ENCODE data around the gene PPP1R15A.
"Not testable (repeated sequence)": the region's sequence is repeated elsewhere in the genome, so short reads cannot be mapped to it uniquely, and the experiment has no call there.

PPP1R15A gene

DNA sequence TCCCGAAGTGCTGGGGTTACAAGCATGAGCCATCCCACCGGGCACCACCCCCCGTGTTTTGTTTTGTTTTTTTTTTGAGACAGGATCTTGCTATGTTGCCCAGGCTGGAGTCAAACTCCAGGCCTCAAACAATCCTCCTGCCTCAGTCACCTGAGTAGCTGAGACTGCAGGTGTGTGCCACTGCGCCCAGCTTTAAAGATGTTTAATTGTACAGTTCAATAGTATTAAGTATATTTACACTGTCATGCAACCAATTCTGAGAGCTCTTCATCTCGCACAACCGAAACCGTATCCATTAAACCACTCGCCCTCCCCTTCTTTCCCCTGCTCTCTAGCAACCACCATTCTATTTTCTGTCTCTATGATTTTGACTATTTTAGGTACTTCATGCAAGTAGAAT is 43.5 kb downstream of the PPP1R15A start:
- DNase-seq = no peak

DNA sequence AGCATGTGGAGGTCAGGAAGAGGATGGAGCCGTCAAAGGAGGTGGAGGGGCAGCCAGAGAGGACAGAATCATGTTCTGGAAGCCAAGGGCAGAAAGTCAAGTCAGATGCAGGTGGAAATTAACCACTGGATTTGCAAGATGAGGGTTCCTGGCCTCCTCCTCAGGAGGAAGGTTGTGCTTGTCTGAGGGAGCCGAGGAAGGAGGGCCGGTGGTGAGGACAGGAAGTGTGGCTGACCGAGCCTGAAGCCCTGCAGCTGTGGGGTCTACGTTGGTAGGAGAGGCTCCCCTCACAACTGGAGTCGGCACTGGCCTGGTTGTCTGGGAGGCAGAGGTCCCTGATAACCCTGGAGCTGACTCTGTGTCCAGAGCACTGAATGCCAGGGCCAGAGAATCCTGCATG is 45.9 kb downstream of the PPP1R15A start:
- no peak for DNase-seq

DNA sequence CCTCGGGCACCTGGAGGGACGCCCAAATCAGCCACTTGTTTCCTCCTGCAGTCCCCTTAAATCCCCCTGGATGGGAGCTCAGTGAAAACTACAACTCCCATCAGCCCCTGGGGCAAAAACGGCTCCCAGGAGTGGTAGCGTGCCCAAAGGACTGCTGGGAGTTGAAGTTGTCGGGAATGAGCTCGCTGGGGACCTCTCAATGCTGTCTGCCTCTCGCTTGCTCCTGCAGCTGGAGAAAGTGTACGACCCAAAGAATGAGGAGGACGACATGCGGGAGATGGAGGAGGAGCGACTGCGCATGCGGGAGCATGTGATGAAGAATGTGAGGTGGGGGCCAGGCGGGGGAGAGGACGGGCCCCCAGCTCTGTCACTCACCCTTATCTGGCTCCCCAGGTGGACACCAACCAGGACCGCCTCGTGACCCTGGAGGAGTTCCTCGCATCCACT is 46.6 kb downstream of the PPP1R15A start:
- DNase-seq = no peak

DNA sequence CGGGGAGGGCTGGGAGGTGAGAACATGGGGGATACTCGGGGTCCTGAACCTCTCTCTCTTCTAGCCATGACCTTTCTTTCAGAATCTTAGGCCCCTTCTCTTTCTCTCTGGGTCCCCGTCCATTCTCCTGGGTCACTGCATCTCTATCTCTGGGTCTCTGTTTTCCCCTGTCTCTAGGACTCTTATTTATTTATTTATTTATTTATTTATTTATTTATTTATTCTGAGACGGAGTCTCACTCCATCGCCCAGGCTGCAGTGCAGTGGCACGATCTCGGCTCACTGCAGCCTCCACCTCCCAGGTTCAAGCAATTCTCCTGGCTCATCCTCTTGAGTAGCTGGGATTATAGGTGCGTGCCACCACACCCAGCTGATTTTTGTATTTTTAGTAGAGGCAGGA is 47.0 kb downstream of the PPP1R15A start:
- not testable (repeated sequence) for DNase-seq

DNA sequence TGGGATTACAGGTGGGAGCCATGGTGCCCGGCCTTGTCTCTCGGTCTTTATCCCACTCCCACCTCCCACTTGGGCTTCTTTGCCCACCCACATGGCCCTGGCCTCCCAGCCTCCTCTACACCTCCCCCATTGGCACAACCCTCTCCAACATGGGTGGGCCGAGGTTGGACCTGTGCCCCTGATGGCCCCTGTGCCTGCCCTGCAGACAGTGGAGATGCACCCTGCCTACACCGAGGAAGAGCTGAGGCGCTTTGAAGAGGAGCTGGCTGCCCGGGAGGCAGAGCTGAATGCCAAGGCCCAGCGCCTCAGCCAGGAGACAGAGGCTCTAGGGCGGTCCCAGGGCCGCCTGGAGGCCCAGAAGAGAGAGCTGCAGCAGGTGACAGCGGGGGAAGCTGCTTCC is 48.7 kb downstream of the PPP1R15A start:
- no peak for DNase-seq

DNA sequence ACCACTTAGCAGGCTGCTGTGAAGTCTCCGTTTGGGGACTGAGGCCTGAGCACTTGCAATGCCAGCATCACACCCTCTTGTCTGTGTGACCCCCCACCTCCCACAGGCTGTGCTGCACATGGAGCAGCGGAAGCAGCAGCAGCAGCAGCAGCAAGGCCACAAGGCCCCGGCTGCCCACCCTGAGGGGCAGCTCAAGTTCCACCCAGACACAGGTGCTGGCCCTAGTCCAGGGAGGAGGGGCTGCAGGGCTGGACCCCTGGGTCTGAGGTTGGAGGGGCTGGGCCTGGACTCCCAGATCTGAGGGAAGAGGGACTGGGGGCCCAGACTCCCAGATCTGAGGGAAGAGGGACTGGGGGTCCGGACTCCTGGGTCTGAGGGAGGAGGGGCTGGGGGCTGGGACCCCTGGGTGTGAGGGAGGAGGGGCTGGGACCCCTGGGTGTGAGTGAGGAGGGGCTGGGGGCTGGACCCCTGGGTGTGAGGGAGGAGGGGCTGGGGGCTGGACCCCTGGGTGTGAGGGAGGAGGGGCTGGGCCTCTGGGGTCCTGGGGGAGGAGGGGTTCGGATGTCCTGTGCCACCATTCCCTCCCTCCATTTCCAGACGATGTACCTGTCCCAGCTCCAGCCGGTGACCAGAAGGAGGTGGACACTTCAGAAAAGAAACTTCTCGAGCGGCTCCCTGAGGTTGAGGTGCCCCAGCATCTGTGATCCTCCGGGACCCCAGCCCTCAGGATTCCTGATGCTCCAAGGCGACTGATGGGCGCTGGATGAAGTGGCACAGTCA is 49.7 kb downstream of the PPP1R15A start:
- DNase-seq = no peak

DNA sequence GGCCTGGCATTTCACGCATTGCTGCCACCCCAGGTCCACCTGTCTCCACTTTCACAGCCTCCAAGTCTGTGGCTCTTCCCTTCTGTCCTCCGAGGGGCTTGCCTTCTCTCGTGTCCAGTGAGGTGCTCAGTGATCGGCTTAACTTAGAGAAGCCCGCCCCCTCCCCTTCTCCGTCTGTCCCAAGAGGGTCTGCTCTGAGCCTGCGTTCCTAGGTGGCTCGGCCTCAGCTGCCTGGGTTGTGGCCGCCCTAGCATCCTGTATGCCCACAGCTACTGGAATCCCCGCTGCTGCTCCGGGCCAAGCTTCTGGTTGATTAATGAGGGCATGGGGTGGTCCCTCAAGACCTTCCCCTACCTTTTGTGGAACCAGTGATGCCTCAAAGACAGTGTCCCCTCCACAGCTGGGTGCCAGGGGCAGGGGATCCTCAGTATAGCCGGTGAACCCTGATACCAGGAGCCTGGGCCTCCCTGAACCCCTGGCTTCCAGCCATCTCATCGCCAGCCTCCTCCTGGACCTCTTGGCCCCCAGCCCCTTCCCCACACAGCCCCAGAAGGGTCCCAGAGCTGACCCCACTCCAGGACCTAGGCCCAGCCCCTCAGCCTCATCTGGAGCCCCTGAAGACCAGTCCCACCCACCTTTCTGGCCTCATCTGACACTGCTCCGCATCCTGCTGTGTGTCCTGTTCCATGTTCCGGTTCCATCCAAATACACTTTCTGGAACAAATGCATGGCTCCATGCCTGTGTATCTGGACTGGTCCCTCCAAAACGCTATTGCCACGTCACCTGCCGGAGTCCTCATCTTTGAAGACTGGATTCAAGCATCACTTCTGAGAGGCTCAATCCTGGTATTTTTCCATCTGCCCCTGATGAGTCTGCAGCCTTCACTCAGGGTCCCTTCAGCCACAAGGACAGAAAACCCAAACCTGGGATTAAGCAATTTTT is 50.6 kb downstream of the PPP1R15A start:
- DNase-seq = no peak

DNA sequence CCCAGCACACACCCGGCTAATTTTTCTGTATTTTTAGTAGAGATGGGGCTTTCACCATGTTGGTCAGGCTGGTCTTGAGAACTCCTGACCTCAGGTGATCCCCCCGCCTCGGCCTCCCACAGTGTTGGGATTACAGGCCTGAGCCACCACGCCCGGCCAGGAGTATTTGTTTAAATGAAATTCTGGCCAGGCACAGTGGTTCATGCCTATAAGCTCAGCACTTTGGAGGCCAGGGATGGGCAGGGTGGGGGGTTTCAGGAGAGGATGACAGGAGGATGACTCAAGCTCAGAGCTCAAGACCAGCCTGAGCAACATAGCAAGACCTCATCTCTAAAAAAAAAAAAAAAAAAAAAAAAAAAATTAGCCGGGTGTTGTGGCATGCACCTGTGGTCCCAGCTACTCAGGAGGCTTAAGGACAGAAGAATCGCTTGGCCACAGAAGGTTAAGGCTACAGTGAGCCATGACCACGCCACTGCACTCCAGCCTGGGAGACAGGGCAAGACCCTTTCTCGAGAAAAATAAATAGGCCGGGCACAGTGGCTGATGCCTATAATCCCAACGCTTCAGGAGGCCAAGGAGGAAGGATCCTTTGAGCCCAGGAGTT is 53.1 kb downstream of the PPP1R15A start:
- no peak for DNase-seq
